Sciatic nerve (tissue), 2 donors: ENCODE measurements around the gene TATDN3. TPM values are rescaled to one million over a fixed set of nuclear protein-coding genes. Genes with fewer than 3 reads are reported as not detected.
"Not testable (repeated sequence)": the region's sequence is repeated elsewhere in the genome, so short reads cannot be mapped to it uniquely, and the experiment has no call there.

Experiments
- ATAC-seq: fragments of 200-7000 bp; cut with Tn5 transposase; one replicate; pipeline ENCODE4 v1.9.1; 2020; ENCODE audit warnings: mild to moderate bottlenecking, moderate library complexity
- DNase-seq: peaks from one replicate; pipeline ENCODE4 v3.0.0-alpha.2; 2020; ENCODE audit warnings: low spot score
- intact Hi-C: fragments of 100-400 bp; cut with DNase I; formaldehyde crosslinking; loops from one replicate; pipeline ENCODE4 v1.14.2; 2022
- total RNA-seq: library from RNA; stranded (reverse); fragmentation: NEBNext Ultra II Directional; extraction: Animal tissue kit (Norgen Biotek cat#: 25700); gene quantifications from one replicate; pipeline ENCODE4 v1.2.1, GENCODE V29; 2021
- donor health status: DM: no; HTN: no; CAD: no.
- donor health status: DM: no; HTN: no; CAD: no.

Gene TATDN3
- total RNA-seq, 1 donor from 2014 or later, result 15.9 TPM

DNA sequence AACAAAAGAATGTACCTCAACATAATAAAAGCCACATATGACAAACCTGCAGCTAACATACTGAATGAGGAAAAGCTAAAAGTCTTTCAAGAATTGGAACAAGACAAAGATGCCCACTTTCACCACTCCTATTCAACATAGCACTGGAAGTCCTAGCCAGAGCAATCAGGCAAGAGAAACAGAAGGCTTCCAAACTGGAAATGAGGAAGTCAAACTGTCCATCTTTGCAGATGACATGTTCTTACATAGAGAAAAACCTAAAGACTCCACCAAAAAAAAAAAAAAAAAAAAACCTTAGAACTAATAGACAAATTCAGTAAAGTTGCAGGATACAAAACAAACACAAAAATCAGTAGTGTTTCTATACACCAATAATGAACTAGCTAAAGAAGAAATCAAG, 20.4 kb upstream of the TATDN3 start:
- intact Hi-C loops, result no loop called here
- ATAC-seq (no peak), DNase-seq (no peak)

DNA sequence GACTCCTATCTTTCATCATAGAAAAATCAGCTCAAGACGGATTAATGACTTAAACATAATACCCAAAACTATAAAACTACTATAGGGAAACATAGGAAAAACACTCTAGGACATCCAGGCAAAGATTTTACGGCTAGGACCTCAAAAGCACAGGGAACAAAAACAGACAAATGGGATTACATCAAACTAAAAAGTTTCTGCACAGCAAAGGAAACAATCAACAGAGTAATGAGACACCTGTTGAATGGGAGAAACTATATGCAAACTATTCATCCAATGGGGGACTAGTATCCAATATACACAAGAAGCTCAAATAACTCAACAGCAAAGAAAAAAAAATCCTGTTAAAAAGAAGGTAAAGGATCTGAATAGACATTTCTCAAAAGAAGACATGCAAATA, 18.7 kb upstream of the TATDN3 start:
- intact Hi-C loops, result no loop called here
- DNase-seq (no peak), ATAC-seq (no peak)

- DNase-seq (no peak), ATAC-seq (no peak)
- intact Hi-C loops, result no loop called here
These were observed 17.1 kb upstream of the TATDN3 start for GRCh38 chr1:212774584-212774983.

GRCh38 chr1:212775241-212775640, 16.5 kb upstream of the TATDN3 start:
- no peak for DNase-seq
- no peak for ATAC-seq

GRCh38 chr1:212777151-212777550, 14.5 kb upstream of the TATDN3 start:
- intact Hi-C loops, result no loop called here
- DNase-seq (no peak), ATAC-seq (no peak)

More at GRCh38 chr1:212775241-212775640, 16.5 kb upstream of the TATDN3 start:
- intact Hi-C loops, result no loop called here

GRCh38 chr1:212779086-212779485, 12.6 kb upstream of the TATDN3 start:
- intact Hi-C loops, ATAC-seq, DNase-seq: not testable (repeated sequence)

- intact Hi-C loops, result no loop called here
- DNase-seq (no peak), ATAC-seq (no peak)
These were observed 10.9 kb upstream of the TATDN3 start for GRCh38 chr1:212780759-212781158.

GRCh38 chr1:212781225-212781624, 10.5 kb upstream of the TATDN3 start:
- no peak for DNase-seq
- intact Hi-C loops, result no loop called here
- ATAC-seq, result no peak

- peak; percentile 52 for ATAC-seq
- intact Hi-C loops, result no loop called here
- DNase-seq, result no peak
These were observed 9.1 kb upstream of the TATDN3 start for GRCh38 chr1:212782422-212783154.

GRCh38 chr1:212783976-212784375, 7.7 kb upstream of the TATDN3 start:
- no peak for ATAC-seq
- intact Hi-C loops, result no loop called here
- no peak for DNase-seq

DNA sequence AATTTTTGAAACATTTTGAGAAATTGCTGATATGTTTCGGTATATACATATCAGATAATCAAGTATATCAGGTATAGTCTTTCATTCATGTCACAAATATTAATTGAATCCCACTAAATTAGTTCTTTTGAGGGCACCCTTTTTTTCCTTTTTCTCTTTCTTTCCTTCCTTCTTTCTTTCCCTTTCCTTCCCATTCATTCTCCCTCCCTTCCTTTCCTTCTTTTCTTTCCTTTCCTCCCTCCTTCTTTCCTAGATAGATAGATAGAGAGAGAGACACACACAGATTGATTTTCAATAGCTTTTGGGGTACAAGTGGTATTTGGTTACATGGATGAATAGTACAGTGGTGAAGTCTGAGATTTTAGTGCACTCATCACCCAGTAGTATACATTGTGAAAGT, 5.8 kb upstream of the TATDN3 start:
- ATAC-seq, result no peak
- DNase-seq, result no peak
- intact Hi-C loops, result no loop called here

DNA sequence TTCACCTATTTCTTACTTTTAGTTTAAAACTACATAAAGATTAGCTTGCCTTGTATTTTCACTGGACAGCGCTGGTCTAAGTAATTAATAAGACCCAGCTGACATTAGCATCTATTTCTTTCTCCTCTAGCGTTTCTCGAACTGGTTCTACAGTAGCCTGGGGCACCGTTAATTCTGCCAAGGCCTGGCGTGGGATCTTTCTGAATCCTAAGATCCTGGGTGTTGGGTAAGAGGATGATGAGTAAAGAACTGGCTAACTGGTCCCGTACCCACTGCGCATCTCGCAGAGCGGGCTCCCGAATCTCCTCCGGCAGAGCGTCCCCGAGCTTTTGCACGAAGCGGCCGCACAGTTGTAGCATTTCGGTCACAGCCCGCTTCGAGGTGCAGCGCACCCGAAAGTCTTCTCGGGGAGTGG, 426 bp upstream of the TATDN3 start:
- intact Hi-C loops, result no loop called here
- DNase-seq (no peak), ATAC-seq (peak; percentile 54)

DNA sequence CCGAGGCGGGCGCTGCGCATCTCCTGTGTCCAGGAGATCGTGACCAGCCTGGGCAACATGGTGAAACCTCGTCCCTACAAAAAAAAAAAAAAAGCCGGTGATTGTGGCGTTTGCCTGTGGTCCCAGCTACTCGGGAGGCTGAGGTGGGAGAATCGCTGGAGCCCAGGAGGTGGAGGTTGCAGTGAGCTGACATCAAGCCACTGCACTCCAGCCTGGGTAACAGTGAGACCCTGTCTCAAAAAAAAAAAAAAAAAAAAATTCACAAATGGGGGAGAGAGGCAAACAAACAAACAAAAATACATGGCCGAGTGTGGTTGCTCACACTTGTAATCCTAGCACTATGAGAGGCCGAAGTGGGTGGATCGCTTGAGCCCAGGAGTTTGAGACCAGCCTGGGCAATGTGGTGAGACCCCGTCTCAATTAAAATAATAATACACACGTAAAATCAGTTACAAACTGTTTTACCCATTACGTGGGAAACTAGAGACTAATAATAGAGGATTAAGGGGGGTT, 758 bp downstream of the TATDN3 start:
- intact Hi-C loops, result no loop called here
- no peak for DNase-seq
- ATAC-seq, result peak; percentile 66

DNA sequence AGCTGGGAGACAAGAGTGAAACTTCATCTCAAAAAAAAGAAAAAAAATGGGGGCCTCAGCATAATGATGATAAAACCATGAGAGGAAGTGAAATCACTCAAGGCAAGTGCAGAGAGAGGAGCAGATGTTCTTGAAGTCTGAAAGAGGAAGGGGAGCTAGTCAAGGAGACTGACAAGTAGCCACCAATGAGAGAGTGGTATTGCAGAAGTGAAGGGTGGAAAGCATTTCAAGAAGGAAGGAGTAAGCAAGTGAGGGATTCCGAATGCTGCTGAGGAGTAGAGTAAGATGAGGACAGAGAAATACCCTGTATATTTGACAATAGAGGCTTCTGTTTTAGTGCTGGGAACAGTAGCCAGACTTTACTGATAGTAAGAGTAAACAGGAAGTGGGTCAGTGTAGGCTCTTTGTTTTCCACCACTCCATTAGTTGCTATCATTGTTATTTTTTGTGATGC, 2.9 kb downstream of the TATDN3 start:
- intact Hi-C loops, result no loop called here
- ATAC-seq, result no peak
- no peak for DNase-seq

DNA sequence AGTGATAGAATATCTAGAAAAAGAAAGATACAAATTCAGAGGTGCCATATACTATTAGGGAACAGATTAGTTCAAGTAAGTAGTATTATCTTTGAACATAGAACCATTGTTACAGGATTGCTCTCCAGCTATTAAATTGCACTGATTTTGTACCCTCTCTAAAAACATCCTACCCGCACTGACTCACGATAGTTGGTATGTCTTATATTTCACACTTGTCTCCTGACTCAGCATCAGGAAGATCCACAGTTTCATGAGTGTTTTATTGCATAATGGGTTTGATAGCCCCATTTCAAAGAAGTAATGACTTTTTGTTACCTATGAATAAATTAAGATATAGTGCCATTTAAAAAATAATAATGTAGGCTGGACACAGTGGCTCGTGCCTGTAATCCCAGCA, 6.0 kb downstream of the TATDN3 start:
- intact Hi-C loops, result no loop called here
- ATAC-seq (no peak), DNase-seq (no peak)

DNA sequence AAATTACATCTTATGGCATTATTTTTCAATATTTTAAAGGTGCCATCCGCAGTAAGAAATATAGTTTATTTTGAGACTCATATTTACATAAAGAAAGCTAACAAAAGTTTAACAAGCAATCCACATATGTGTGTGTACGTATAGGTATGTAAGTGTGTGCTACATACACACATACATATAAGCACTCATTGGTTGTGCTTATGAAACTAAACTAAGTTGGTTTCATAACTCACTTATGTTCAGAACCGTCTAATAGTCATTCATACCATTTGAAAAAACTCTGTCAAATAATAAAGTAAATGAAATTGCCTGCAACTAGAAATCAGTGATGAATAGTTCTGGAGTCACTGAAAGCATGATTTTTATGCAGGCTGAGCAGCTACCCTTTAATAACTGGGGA, 14.1 kb downstream of the TATDN3 start:
- no peak for DNase-seq
- ATAC-seq, result no peak
- intact Hi-C loops, result no loop called here

GRCh38 chr1:212814537-212815334, 23.0 kb downstream of the TATDN3 start:
- no peak for DNase-seq
- ATAC-seq, result no peak
- intact Hi-C loops, result no loop called here

DNA sequence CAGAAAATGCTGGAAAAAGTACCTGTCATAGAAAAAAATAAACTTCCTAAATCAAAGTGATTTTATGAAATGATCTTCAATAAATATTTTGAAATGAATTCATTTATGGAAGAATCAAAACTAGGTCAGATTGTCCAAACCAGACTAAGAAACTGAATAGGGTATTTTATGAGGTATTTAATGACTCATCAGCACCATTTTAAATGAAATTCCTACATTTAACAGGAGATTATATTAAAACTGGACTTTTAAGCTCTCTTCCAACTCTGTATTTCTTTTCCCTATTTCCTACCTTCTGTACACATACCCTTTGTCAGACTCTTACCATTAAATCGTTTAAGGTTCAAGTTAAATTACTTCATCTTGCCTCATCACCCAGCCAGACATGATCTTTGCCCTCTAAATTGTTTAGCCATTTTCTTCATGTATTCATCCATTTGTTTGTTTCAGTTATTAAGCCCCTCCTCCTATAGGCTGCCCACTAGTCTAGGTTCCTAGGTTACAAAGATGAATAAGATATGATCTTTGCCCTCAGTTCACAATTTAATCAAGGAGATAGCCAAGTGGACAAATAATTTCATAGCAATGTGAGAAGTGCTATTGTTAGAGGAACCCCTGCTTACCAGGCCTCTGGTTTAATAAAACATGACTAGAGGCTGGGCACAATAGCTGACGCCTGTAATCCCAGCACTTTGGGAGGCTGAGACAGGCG, 25.0 kb downstream of the TATDN3 start:
- no peak for ATAC-seq
- no peak for DNase-seq
- intact Hi-C loops, result no loop called here

DNA sequence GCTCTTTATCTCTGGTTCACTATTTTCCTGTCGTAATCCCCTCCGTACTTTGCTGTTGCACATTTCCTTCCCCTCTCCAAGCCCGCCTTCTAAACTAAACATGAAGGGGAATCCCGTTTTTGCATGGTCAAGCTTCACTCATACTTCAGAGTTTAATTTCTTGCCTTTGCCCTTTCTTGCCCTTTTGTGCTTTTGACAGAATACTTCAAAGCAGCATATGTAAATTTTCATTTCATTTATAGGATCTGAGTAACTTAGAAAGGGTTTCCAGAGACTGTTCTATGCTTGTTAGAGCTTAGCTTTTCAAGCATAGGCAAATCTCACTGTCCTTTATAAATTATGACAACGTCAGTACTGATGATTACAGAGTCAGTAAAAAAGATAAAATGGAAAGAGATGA, 28.0 kb downstream of the TATDN3 start:
- no peak for ATAC-seq
- no peak for DNase-seq
- intact Hi-C loops, result loop anchor here (2.0 kb wide), 1 partner anchor 69 kb away; no protein-coding TSS in a partner anchor

- intact Hi-C loops, result no loop called here
- ATAC-seq, result no peak
- no peak for DNase-seq
These were observed 29.3 kb downstream of the TATDN3 start for GRCh38 chr1:212820969-212821368.
